ENCODE results near the gene RAPGEF2.
"Not testable (repeated sequence)": the region's sequence is repeated elsewhere in the genome, so short reads cannot be mapped to it uniquely, and the experiment has no call there.

RAPGEF2 gene

GRCh38 chr4:159098482-159099127 lies 4.3 kb upstream of the RAPGEF2 start:
- DNase-seq (ENCODE audit: low read depth, low spot score): no peak

- DNase-seq (ENCODE audit: low read depth, low spot score): no peak
Measured at GRCh38 chr4:159101988-159102621, 774 bp upstream of the RAPGEF2 start.

- DNase-seq (ENCODE audit: low read depth, low spot score): no peak
Measured at GRCh38 chr4:159103384-159103990, 608 bp downstream of the RAPGEF2 start.

GRCh38 chr4:159104694-159105414 lies 2.0 kb downstream of the RAPGEF2 start:
- DNase-seq (ENCODE audit: low read depth, low spot score): no peak

GRCh38 chr4:159105761-159106243 lies 2.9 kb downstream of the RAPGEF2 start:
- DNase-seq (ENCODE audit: low read depth, low spot score): no peak

- DNase-seq (ENCODE audit: low read depth, low spot score): no peak
Measured at GRCh38 chr4:159106636-159107035, 3.8 kb downstream of the RAPGEF2 start.

GRCh38 chr4:159107203-159107925 lies 4.5 kb downstream of the RAPGEF2 start:
- DNase-seq (ENCODE audit: low read depth, low spot score): no peak

- DNase-seq (ENCODE audit: low read depth, low spot score): no peak
Measured at GRCh38 chr4:159108124-159108523, 5.2 kb downstream of the RAPGEF2 start.

GRCh38 chr4:159110961-159111360 lies 8.1 kb downstream of the RAPGEF2 start:
- no peak for DNase-seq (ENCODE audit: low read depth, low spot score)

GRCh38 chr4:159111416-159111815 lies 8.5 kb downstream of the RAPGEF2 start:
- DNase-seq (ENCODE audit: low read depth, low spot score): no peak

- DNase-seq (ENCODE audit: low read depth, low spot score): not testable (repeated sequence)
Measured at GRCh38 chr4:159113366-159113765, 10.5 kb downstream of the RAPGEF2 start.

- DNase-seq (ENCODE audit: low read depth, low spot score): not testable (repeated sequence)
Measured at GRCh38 chr4:159116098-159116497, 13.2 kb downstream of the RAPGEF2 start.

GRCh38 chr4:159116693-159117092 lies 13.8 kb downstream of the RAPGEF2 start:
- not testable (repeated sequence) for DNase-seq (ENCODE audit: low read depth, low spot score)

GRCh38 chr4:159117564-159117963 lies 14.7 kb downstream of the RAPGEF2 start:
- DNase-seq (ENCODE audit: low read depth, low spot score): no peak

GRCh38 chr4:159117968-159118367 lies 15.1 kb downstream of the RAPGEF2 start:
- no peak for DNase-seq (ENCODE audit: low read depth, low spot score)

GRCh38 chr4:159121371-159121770 lies 18.5 kb downstream of the RAPGEF2 start:
- DNase-seq (ENCODE audit: low read depth, low spot score): no peak

GRCh38 chr4:159126716-159127115 lies 23.8 kb downstream of the RAPGEF2 start:
- DNase-seq (ENCODE audit: low read depth, low spot score): no peak

GRCh38 chr4:159127745-159128518 lies 25.1 kb downstream of the RAPGEF2 start:
- no peak for DNase-seq (ENCODE audit: low read depth, low spot score)

GRCh38 chr4:159129814-159130550 lies 27.1 kb downstream of the RAPGEF2 start:
- DNase-seq (ENCODE audit: low read depth, low spot score): no peak

- no peak for DNase-seq (ENCODE audit: low read depth, low spot score)
Measured at GRCh38 chr4:159131564-159131963, 28.7 kb downstream of the RAPGEF2 start.

All from smooth muscle cell of the brain vasculature (primary cell).